Activated CD4-positive, alpha-beta T cell treated with anti-CD3 and anti-CD28 coated beads, Interleukin-2, amount 50 U/mL, for 16 hours (primary cell): ENCODE data around the gene CLIC6.
A peak's percentile ranks its signal among the peaks of the same experiment; 100 is the strongest.

ENCODE experiments used
- DNase-seq: peaks from one replicate; pipeline ENCODE4 v3.0.0-alpha.2; 2020

Gene CLIC6

DNA sequence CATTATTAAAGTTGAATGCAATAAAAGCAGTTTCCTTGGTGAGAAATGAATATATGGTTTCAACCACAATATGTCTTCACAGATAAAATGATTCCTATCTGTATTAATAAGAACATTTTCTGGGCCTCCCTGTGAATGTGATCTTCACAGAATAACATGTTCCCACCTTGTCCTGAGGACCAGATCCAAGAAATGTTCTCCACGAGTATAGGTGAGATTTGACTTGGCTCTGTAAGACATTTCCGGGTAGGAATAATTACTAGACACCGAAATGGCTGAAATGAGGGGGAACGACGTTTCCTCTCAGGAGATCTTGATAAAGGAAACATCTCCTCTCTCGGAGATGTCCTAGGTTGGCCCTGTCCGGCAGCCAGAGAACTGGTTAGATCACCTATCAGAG lies 61.4 kb downstream of the CLIC6 start:
- DNase-seq, result no peak

- no peak for DNase-seq
These were observed 62.1 kb downstream of the CLIC6 start for GRCh38 chr21:34730756-34731445.

- DNase-seq, result no peak
These were observed 63.6 kb downstream of the CLIC6 start for GRCh38 chr21:34732388-34732821.

DNA sequence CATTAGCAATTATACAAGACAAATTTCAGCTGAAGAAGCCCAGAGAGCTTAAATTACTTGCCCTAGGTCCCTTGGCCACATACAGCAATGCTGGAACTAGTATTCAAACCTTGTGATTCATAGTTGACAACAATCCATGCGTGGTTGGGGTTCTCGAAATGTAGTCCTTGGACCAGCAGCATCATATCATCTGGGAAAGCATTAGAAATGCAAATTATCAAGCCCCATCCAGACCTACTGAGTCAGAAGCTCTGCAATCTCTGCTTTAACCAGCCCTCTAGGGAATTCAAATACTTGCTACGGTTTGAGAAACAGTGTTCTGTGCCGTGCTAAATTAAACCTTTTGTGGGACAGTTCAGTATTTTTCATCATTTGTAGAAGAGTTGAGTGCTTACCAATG lies 65.1 kb downstream of the CLIC6 start:
- DNase-seq, result no peak

- no peak for DNase-seq
These were observed 65.9 kb downstream of the CLIC6 start for GRCh38 chr21:34734696-34735095.

DNA sequence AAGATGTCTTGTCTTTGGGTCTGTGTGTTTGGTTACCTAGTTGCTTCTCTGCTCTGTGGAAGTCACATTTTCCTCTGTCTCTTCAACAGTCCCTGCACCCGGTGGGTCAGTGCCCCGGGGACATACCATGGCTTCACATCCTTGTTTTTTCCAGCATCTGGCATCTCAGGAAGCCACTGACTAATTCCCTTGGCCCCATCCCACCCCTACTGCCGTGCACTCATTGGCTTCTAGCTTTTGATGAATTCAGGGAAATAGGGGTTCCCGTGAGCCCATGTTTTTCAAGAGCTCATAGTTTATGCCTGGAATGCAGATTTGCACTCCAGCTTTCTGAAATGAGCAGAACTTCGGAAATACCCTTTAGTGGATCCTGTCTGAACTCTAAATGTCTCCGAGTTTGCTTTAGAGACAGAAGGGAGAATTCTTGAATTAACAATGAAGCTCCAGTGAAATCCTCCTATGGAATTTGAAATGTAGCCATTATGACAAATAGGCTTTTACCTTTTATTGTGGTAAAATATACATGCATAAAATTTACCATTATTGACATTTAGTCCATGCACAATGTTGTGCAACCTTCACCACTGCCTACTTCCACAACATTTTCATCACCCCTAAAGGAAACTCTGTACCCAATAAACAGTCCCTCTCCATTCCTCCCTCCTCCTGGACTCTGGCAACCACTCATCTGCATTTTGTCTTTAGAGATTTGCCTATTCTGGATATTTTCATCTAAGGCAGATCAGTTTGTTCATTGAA lies 67.5 kb downstream of the CLIC6 start:
- DNase-seq, result no peak

GRCh38 chr21:34737115-34737514 lies 68.3 kb downstream of the CLIC6 start:
- DNase-seq, result no peak

GRCh38 chr21:34740198-34740597 lies 71.4 kb downstream of the CLIC6 start:
- no peak for DNase-seq

DNA sequence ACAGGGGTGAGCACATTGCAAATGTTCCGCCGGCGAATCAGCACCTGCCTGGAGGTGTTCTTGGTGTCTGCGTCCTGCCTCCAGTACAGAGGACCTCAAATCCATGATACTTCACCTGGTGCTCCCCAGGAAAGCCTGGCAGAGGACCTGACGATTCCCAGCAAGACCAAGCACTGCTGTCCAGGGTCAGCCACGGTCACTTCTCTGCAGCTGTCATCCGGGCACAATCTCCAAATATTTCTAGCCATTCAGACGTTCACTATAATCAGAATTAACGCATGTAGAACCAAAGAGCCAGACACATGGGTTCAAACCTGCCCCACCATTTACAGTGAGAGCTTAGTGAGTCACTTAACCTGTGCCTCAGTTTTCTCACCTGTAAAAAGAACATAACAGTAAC lies 74.5 kb downstream of the CLIC6 start:
- no peak for DNase-seq

DNA sequence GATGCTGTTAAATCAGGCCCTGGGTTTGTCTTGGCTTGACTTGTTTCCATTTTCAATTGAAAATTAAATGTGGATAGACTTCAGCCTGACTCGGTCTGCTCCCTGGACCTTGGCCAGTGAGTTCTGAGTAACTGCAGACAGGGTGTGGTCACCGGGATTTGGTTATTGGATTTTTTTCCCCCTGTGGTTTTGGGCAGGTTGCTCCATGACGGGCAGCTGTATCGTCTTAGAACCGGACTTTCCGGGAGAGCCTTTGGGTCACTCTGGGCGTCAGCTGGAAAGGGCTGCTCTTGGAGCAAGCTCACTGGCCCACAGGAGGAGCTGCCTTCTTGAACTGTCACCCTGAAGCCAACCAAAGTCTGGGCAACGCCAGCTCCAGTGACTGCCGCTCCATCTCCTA lies 75.0 kb downstream of the CLIC6 start:
- DNase-seq, result no peak

DNA sequence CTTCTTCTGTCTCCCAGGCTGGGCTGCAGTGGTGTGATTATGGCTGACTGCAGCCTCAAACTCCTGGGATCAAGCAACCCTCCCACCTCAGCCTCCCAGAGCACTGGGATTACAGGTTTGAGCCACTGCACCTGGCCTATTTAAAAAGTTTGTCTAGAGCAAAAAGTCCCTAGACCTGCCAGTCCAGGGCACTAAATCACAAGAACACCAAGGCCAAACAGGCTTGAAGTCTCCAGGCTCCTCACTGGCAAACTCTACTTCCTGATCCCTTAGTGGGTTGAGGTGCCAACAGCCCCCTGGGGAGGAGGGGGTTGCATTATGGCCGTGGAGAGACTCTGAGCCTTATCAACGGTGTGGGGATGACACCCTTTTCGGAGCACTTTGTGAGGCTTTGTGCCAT lies 76.0 kb downstream of the CLIC6 start:
- DNase-seq, result no peak

DNA sequence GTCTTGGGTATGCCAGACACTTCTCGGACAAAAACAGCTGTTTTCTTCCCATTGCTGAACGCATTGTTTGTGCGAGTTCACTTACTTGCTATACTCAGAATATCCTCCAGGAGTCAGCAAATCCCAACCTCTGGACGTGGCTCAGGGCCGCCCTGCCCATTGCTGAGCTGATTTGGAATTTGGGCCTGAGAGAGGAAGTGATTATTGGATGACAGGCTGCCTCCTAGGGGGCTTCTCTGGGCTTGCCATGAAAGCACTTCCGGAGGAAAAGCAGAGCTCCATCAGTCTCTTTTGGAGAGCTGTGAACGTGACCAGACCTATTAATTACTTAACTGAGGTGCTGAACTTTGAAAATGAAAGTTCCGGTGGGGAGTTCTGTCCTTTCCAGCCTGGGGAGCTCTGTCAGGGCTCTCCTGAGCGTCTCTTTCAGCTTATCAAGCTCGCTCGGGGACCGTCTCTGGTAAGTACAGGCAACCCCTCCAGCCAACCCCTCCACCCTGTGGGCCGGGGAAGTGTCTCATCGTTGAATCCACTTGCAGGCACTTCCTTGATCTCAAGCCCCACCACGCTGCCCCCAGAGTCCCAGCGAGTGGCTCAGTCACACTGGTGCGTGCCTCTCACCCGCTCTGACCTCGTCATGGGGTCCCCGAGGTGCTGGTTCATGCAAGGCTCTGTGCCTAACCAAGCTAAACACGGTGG lies 76.9 kb downstream of the CLIC6 start:
- peak; percentile 65 for DNase-seq

DNA sequence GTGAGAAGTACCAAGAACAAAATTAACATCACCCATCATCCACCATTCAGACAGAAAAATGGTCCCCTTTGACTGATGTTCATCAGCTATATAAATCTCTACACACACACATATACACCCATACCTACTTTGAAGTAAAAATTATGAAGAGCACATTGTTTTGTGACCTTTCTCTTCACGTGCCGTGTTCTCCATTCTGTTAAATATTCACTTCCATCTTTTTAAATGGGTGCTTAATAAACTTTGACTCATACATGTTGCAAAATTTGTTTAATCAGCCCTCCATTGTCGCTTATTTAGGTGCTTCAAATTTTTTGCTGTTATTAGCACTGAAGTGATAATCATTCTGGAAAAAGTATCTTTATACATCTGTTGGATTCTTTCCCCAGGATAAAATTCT lies 80.1 kb downstream of the CLIC6 start:
- no peak for DNase-seq

- no peak for DNase-seq
These were observed 86.2 kb downstream of the CLIC6 start for GRCh38 chr21:34754690-34755647.

DNA sequence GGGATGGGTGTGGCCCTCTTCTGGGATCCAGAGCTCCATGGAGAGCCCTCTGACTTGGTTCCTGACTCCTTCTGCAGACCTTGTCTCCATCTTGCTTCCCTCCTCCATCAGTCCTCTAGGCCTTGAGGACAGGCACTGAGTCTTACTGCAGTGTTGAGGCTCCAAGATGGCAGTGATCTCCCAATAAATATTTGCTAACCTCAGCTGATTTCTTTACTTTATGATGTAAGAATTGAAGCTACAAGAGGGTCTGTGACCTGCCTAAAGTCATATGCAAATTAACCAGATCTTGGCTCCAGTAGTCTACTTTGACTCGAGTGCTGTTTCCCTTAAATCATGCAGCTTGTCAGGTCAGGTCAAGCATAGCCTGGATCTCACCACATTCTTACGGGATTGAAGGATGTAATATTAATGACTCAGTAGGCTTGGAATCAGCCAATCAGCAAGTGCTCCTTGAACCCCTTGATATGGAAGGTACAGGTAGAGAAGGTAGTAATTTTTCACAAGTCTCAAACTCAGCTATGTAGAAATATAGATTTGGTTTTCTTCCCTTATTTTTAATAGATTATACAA lies 93.0 kb downstream of the CLIC6 start:
- DNase-seq, result no peak

DNA sequence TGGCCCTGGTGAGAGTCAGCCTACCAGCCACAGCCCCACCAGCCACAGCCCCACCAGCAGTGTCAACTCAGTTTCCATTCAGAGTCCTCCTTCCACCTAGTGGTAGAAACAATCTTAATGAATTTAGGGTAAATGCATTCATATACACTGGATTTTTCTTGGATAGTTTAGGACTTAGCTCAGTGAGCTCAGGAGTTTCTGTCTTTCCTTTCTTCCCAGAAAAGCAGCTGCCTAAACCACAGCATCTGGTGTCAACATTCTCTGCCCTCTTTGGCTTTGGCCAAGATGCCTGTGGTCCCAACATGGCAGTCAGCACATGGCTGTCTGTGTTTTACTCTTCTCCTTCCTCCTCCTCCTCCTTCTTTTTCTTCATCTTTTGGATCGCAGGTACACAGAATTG lies 94.0 kb downstream of the CLIC6 start:
- DNase-seq, result no peak

- no peak for DNase-seq
These were observed 96.0 kb downstream of the CLIC6 start for GRCh38 chr21:34764715-34765284.

DNA sequence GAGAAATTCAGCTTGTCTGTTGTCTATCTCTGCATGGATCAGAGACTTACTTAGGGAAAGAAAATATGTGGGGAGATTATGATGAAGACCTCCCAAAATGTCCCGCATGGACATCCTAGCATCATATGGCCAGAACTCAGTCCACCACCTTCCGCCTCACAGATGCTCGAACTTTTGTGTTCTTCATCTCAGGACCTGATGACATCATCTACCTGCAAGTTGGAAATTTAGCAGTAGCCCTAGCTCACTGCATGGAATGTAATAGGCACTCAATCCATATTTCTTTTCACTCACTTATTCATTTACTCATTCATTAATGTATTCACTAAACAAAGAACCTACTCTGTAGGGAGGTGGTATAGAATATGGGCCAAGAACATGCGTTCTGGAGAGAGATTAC lies 96.8 kb downstream of the CLIC6 start:
- no peak for DNase-seq

GRCh38 chr21:34766862-34767261 lies 98.1 kb downstream of the CLIC6 start:
- no peak for DNase-seq
